A549 (cell line): ENCODE data around the gene TUNAR. TPM values are rescaled to one million over a fixed set of nuclear protein-coding genes. Genes with fewer than 3 reads are reported as not detected.
A peak's percentile ranks its signal among the peaks of the same experiment; 100 is the strongest.

Experiments used
- ATAC-seq, 2 experiments: fragments of 200-7000 bp in 1 of 2; fragments of >200 bp in 1 of 2; cut with Nextera tagmentation in 1 of 2; cut with Tn5 transposase in 1 of 2; 3 replicates each; pipeline versions ENCODE4 v1.8.0 to v1.9.1; 2018 to 2020; ENCODE audit warnings: mild to moderate bottlenecking in 1 of 2, moderate library complexity in 1 of 2
- CTCF ChIA-PET: fragments of 300-600 bp; sonication (Branson Sonifier 250); formaldehyde crosslinking; extraction: SDS; loops from one replicate; lab custom pipeline; 2021; ENCODE audit warnings: antibody characterized with exemption, inconsistent platforms; lab: Yijun Ruan, JAX
- POLR2A ChIA-PET: fragments of 350-600 bp; formaldehyde crosslinking; extraction: SDS; loops from one replicate; lab custom pipeline; 2021; ENCODE audit warnings: antibody characterized with exemption, inconsistent platforms; lab: Yijun Ruan, JAX
- DNase-seq, 2 experiments: peaks; one replicate each; pipeline versions ENCODE4 v3.0.0 to v3.0.0-alpha.2; 2011 to 2016; ENCODE audit warnings: low read depth in 1 of 2, low spot score in 1 of 2
- FAIRE-seq: peaks from 2 replicates; lab custom pipeline; 2011; peaks lifted over from hg19 to GRCh38; lab: Jason Lieb, UNC
- H3K27ac ChIP-seq, 2 experiments: fragments of >200 bp; sonication (Bioruptor Twin); formaldehyde crosslinking; 3 replicates each; pipeline ENCODE4 v1.5.1; 2016 to 2017
- H3K4me1 ChIP-seq: fragments of >200 bp; sonication (Bioruptor Twin); formaldehyde crosslinking; 3 replicates; pipeline ENCODE4 v1.6.1; 2016
- H3K4me2 ChIP-seq: fragments of >200 bp; sonication (Bioruptor Twin); formaldehyde crosslinking; 3 replicates; pipeline ENCODE4 v1.6.1; 2016
- H3K4me3 ChIP-seq: fragments of >200 bp; sonication (Bioruptor Twin); formaldehyde crosslinking; 3 replicates; pipeline ENCODE4 v1.5.1; 2016
- H3K9me3 ChIP-seq: fragments of >200 bp; sonication (Bioruptor Twin); formaldehyde crosslinking; 3 replicates; pipeline ENCODE4 v1.6.1; 2016
- CHD4 ChIP-seq: fragments of 200-600 bp; sonication (generic); IDR thresholded peaks from 2 replicates; pipeline ENCODE4 v1.6.1; 2016; ENCODE audit warnings: antibody characterized with exemption, mild to moderate bottlenecking, borderline replicate concordance
- EHMT2 ChIP-seq: fragments of 200-600 bp; sonication (generic); IDR thresholded peaks from 2 replicates; pipeline ENCODE4 v1.6.1; 2016; ENCODE audit warnings: antibody characterized with exemption, low read depth, mild to moderate bottlenecking, moderate library complexity
- ESRRA ChIP-seq: fragments of 150-350 bp; IDR thresholded peaks from 2 replicates; pipeline ENCODE4 v1.6.1; 2014; ENCODE audit warnings: mild to moderate bottlenecking, low read length, borderline replicate concordance
- HDAC2 ChIP-seq: fragments of 200-600 bp; sonication (generic); IDR thresholded peaks from 2 replicates; pipeline ENCODE4 v1.6.1; 2016
- JUN ChIP-seq, 2 experiments: fragments of >200 bp; sonication (Bioruptor Twin); formaldehyde crosslinking; IDR thresholded peaks; 2 replicates in 1 of 2; 3 replicates in 1 of 2; pipeline ENCODE4 v1.6.1; 2016 to 2017
- JUNB ChIP-seq: fragments of >200 bp; sonication (Bioruptor Twin); formaldehyde crosslinking; IDR thresholded peaks from 2 replicates; pipeline ENCODE4 v1.6.1; 2016
- KDM1A ChIP-seq: fragments of 200-600 bp; sonication (generic); IDR thresholded peaks from 2 replicates; pipeline ENCODE4 v1.6.1; 2016; ENCODE audit warnings: low read depth, mild to moderate bottlenecking
- KDM5A ChIP-seq: fragments of 200-600 bp; sonication (generic); IDR thresholded peaks from 2 replicates; pipeline ENCODE4 v1.6.1; 2016; ENCODE audit warnings: antibody characterized with exemption, mild to moderate bottlenecking
- MAFK ChIP-seq: fragments of 450-650 bp; IDR thresholded peaks from 2 replicates; pipeline ENCODE4 v1.6.1; 2014; ENCODE audit not compliant: partially characterized antibody
- NPAS2 ChIP-seq: fragments of 250-450 bp; sonication (Bioruptor Pico); IDR thresholded peaks from 2 replicates; pipeline ENCODE4 v1.8.0; 2022; ENCODE audit warnings: mild to moderate bottlenecking, moderate library complexity, borderline replicate concordance
- NR3C1 ChIP-seq: fragments of >200 bp; sonication (Bioruptor Twin); formaldehyde crosslinking; IDR thresholded peaks from 3 replicates; pipeline ENCODE4 v1.6.1; 2017
- RAD21 ChIP-seq, 2 experiments: fragments of >200 bp in 1 of 2; sonication (Bioruptor Twin) in 1 of 2; formaldehyde crosslinking in 1 of 2; IDR thresholded peaks in 1 of 2; conservative IDR thresholded peaks in 1 of 2; 2 replicates in 1 of 2; 3 replicates in 1 of 2; pipeline ENCODE4 v1.6.1; 2012 to 2018; ENCODE audit warnings: inconsistent platforms in 1 of 2
- RARB ChIP-seq: fragments of 250-450 bp; sonication (Bioruptor Pico); IDR thresholded peaks from 2 replicates; pipeline ENCODE4 v1.8.0; 2021; ENCODE audit warnings: mild to moderate bottlenecking, moderate library complexity
- RCOR1 ChIP-seq: fragments of 150-350 bp; IDR thresholded peaks from 2 replicates; pipeline ENCODE4 v1.6.1; 2014; ENCODE audit warnings: antibody characterized with exemption, low read length, low read depth
- RFX5 ChIP-seq: fragments of 450-650 bp; IDR thresholded peaks from 2 replicates; pipeline ENCODE4 v1.7.1; 2014; ENCODE audit warnings: antibody characterized with exemption, mild to moderate bottlenecking, moderate library complexity
- SMC3 ChIP-seq: fragments of >200 bp; sonication (Bioruptor Twin); formaldehyde crosslinking; IDR thresholded peaks from 3 replicates; pipeline ENCODE4 v1.6.1; 2018; ENCODE audit warnings: inconsistent platforms
- TFCP2L1 ChIP-seq: fragments of 250-450 bp; sonication (Bioruptor Pico); IDR thresholded peaks from 2 replicates; pipeline ENCODE4 v1.5.0; 2021; ENCODE audit warnings: mild to moderate bottlenecking
- ZNF302 ChIP-seq: fragments of 250-450 bp; sonication (Bioruptor Pico); IDR thresholded peaks from 2 replicates; pipeline ENCODE4 v1.9.0; 2021; ENCODE audit warnings: inconsistent platforms, mild to moderate bottlenecking, moderate library complexity
- ZSCAN20 ChIP-seq: fragments of 250-450 bp; sonication (Bioruptor Pico); IDR thresholded peaks from 2 replicates; pipeline ENCODE4 v1.8.0; 2022; ENCODE audit warnings: mild to moderate bottlenecking, moderate library complexity
- WGBS: methylation state at CpG from one replicate; pipeline ENCODE4 v1.1.6; 2017; ENCODE audit errors: missing lambda C conversion rate; 5-methylcytosine and 5-hydroxymethylcytosine counted together
- polyA plus RNA-seq, 4 experiments: library from polyadenylated mRNA; depleted of rRNA in 3 of 4; stranded (reverse); fragments of >200 nt; fragmentation: RNase III in 1 of 4; extraction: RNeasy Plus Mini Kit Qiagen cat#74134 plus additional on column Dnase treatment in 1 of 4; gene quantifications; 2 replicates in 3 of 4; 3 replicates in 1 of 4; pipeline ENCODE4 v1.2.3, GENCODE V29; 2011 to 2017
- TF ChIP-seq, protein P1 (sequence below): fragments of 200-600 bp; sonication (generic); IDR thresholded peaks from 2 replicates; pipeline ENCODE4 v1.6.1; 2016; ENCODE audit warnings: antibody characterized with exemption, mild to moderate bottlenecking, moderate library complexity
- TF ChIP-seq, protein P2 (sequence below): IDR thresholded peaks from 2 replicates; pipeline ENCODE4 v1.6.1; 2012

The TUNAR gene
- polyA plus RNA-seq, 2 of the 4 experiments (the other 2 are of a cell fraction), result not detected

DNA sequence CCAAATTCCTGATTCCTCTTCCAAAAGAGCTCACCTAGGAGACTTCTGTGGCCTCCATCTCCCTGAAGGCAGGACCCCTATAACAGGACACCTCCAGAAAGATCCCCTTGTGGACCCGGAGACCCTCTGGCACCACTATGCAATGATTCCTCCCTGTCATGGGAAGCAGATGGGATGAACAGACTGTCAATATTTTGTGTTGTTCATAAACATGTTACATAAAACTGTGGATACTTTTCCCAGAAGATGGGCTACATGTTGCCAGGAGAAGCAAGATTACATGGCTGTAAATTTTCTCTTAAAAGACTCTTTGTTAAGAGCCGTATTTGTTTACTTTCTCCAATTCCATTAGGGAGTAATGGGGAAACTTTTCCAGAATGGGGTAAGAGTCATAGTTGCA, 52.1 kb downstream of the TUNAR start (continued):
- TF ChIP-seq SMC3 (no peak), HDAC2 (no peak), NR3C1 (no peak), RFX5 (no peak), TFCP2L1 (CRISPR knock-in tag) (no peak), RARB (no peak), EHMT2 (no peak)

DNA sequence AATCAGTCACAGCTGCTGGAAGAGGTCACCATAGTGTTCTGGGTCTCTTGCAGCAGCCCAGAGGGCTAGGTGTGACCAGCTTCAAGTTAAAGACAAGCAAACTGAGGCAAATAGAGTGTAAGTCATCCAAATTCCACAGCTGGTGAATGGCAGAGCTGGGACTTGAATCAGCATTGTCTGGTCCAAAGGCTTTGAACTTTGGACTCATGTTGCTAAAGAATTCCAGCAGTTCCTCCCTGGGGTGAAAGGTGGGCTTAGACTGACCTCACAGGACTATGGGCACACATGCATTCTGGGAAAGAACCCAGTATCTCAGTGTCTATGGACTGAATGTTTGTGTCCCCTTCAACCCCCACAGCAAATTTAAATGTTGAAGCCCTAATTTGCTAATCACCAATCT, 54.8 kb downstream of the TUNAR start:
- no peak overlapping the region for H3K4me2 ChIP-seq
- H3K27ac ChIP-seq, result no peak overlapping the region
- ChIA-PET CTCF (no interaction called here), POLR2A (no interaction called here)
- FAIRE-seq (no peak), ATAC-seq (no peak), DNase-seq (no peak)
- H3K4me3 ChIP-seq, result no peak overlapping the region
- TF ChIP-seq KDM1A, result no peak
- no peak for TF ChIP-seq RCOR1
- TF ChIP-seq MAFK, result no peak
- TF ChIP-seq ZSCAN20 (CRISPR knock-in tag), result no peak
- no peak for TF ChIP-seq JUNB
- no peak for TF ChIP-seq ESRRA
- TF ChIP-seq CHD4, result no peak
- H3K4me1 ChIP-seq, result no peaks in the 10 kb centered on the region
- H3K9me3 ChIP-seq, result no peaks in the 10 kb centered on the region

DNA sequence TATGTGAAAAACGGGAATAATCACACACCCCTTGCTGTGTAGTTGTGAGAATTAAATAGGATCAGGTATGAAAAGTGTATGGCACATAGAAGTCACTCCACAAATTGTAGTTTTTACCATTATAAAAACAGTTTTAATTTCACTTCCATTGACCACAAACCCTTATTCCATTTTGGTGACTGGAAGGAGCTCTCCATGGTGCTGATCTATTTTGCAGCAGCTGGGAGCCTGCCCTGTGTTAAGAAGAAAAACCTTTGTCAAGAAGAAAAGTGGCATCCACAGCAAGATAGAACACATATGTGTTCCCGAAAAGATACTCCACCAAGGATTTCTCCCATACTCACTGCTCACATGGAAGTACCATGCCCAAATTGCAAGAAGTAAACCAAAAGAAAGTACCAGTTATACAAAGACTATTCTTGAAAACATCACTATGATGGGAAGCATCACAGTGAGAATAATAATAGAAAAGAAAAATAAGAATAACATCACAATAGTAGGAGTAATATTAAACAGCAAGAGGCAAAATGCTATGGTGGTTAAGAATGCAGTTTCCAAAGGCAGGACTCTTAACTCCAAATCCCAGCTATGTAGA, 58.7 kb downstream of the TUNAR start:
- DNase-seq (no peak), ATAC-seq (no peak), FAIRE-seq (no peak)
- 0% methylated on average over 2 of the region's 2 CpGs for WGBS
- H3K4me3 ChIP-seq, result no peak overlapping the region
- H3K27ac ChIP-seq, result no peak overlapping the region
- H3K4me1 ChIP-seq, result no peaks in the 10 kb centered on the region
- ChIA-PET POLR2A (no interaction called here), CTCF (interaction anchor here (1.1 kb wide), 2 partner anchors 27 to 59 kb away, joined by 3 read pairs; no protein-coding TSS in a partner anchor)
- H3K9me3 ChIP-seq, result no peaks in the 10 kb centered on the region
- no peak for TF ChIP-seq JUN (IDR thresholded peaks at IDR 0.05)
- no peak for TF ChIP-seq CHD4
- TF ChIP-seq, protein P1, sequence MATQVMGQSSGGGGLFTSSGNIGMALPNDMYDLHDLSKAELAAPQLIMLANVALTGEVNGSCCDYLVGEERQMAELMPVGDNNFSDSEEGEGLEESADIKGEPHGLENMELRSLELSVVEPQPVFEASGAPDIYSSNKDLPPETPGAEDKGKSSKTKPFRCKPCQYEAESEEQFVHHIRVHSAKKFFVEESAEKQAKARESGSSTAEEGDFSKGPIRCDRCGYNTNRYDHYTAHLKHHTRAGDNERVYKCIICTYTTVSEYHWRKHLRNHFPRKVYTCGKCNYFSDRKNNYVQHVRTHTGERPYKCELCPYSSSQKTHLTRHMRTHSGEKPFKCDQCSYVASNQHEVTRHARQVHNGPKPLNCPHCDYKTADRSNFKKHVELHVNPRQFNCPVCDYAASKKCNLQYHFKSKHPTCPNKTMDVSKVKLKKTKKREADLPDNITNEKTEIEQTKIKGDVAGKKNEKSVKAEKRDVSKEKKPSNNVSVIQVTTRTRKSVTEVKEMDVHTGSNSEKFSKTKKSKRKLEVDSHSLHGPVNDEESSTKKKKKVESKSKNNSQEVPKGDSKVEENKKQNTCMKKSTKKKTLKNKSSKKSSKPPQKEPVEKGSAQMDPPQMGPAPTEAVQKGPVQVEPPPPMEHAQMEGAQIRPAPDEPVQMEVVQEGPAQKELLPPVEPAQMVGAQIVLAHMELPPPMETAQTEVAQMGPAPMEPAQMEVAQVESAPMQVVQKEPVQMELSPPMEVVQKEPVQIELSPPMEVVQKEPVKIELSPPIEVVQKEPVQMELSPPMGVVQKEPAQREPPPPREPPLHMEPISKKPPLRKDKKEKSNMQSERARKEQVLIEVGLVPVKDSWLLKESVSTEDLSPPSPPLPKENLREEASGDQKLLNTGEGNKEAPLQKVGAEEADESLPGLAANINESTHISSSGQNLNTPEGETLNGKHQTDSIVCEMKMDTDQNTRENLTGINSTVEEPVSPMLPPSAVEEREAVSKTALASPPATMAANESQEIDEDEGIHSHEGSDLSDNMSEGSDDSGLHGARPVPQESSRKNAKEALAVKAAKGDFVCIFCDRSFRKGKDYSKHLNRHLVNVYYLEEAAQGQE, result peak; percentile 96
- TF ChIP-seq EHMT2, result peak; percentile 91
- no peak overlapping the region for H3K4me2 ChIP-seq

DNA sequence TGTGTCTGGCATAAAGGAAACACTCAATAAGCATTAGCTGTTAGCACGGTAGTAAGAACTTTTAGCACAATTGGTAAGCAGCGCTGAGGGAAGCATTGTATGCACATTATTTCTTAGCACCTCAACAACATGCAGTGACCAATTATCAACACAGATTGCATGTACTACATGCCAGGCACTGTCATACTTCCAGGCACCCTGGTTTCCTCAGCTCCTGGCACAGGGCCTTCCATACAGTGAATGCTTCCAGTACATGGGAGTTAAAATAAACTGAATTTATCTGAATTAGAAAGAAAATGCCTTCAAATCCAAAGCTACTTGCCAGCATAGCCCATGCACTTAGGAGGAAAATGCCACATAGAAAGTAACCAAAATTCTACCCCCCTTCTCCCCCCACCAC, 59.4 kb downstream of the TUNAR start:
- ChIA-PET CTCF (interaction anchor here (1.1 kb wide), 1 partner anchor 26 kb away, joined by 3 read pairs; no protein-coding TSS in a partner anchor), POLR2A (no interaction called here)
- Histone ChIP-seq H3K9me3 (no peaks in the 10 kb centered on the region), H3K27ac (no peak overlapping the region), H3K4me1 (no peaks in the 10 kb centered on the region), H3K4me3 (no peak overlapping the region), H3K4me2 (no peak overlapping the region)
- 0% methylated on average over 2 of the region's 2 CpGs for WGBS
- FAIRE-seq, result no peak
- ATAC-seq, result no peak
- TF ChIP-seq ZNF302 (no peak), RFX5 (no peak), CHD4 (no peak), RAD21 (conservative IDR thresholded peaks at IDR 0.05 in 1 of 2, IDR thresholded peaks at IDR 0.05 in 1 of 2) (no peak), NPAS2 (no peak), KDM5A (no peak), HDAC2 (no peak)
- TF ChIP-seq, protein P2, sequence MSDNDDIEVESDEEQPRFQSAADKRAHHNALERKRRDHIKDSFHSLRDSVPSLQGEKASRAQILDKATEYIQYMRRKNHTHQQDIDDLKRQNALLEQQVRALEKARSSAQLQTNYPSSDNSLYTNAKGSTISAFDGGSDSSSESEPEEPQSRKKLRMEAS, result no peak
- no peak for DNase-seq
